Peyer's patch (tissue), 4 donors: ENCODE measurements around the gene SEMA3C.

ENCODE experiments used
- CTCF ChIP-seq, 6 experiments: fragments of 450-650 bp in 4 of 6; fragments of 200-600 bp in 2 of 6; sonication (generic) in 1 of 6; IDR thresholded peaks; one replicate each; pipeline ENCODE4 v1.5.1; 2017 to 2019; ENCODE audit warnings: antibody characterized with exemption in 6 of 6, mild to moderate bottlenecking in 3 of 6, moderate library complexity in 1 of 6
- POLR2A ChIP-seq, 2 donors: fragments of 450-650 bp; IDR thresholded peaks; one replicate each; pipeline ENCODE4 v1.5.1; 2017; ENCODE audit warnings: antibody characterized with exemption in 2 of 2, mild to moderate bottlenecking in 2 of 2, moderate library complexity in 2 of 2

GRCh38 chr7:80763704-80764103 is 155.1 kb downstream of the SEMA3C start:
- TF ChIP-seq CTCF (IDR thresholded peaks at IDR 0.05), result no peak
- TF ChIP-seq POLR2A (IDR thresholded peaks at IDR 0.05), result no peak
